Measurements from ENCODE around the gene NAP1L1. TPM values are rescaled to one million over a fixed set of nuclear protein-coding genes. Genes with fewer than 3 reads are reported as not detected.

Gene NAP1L1
- total RNA-seq, 1 experiment from 2014 or later: 837 TPM

DNA sequence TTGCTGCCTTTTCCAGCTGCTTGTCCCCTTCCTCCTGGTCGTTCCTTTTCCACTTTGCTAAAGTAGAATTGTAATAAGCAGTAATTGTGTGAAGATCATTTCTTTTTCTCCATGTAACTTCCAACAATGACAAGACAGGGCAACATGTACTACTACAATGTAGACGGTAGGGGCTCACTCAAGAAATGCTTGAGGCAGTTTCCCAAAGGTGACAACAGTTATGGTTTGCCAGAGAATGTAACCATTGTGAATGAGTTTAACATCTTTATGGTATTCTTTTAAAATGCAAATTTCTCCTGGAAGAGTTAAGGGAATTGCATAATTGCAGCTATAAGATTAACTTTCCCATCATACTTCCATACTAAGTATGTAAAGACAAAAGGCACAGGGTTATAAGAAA, 29.1 kb downstream of the NAP1L1 start:
- H3K27me3 ChIP-seq (replicated peaks; ENCODE audit: insufficient read depth, low read depth, low read length, poor library complexity): no peaks in the 10 kb centered on the region
- no peaks in the 10 kb centered on the region for H3K9me3 ChIP-seq (ENCODE audit: low read depth, low read length, poor library complexity, severe bottlenecking)
- no peak for DNase-seq (ENCODE audit: low spot score)
- TF ChIP-seq EZH2 (IDR thresholded peaks at IDR 0.05; ENCODE audit: borderline replicate concordance, low read depth, low read length, poor library complexity, severe bottlenecking): no peak
- TF ChIP-seq, protein P1, sequence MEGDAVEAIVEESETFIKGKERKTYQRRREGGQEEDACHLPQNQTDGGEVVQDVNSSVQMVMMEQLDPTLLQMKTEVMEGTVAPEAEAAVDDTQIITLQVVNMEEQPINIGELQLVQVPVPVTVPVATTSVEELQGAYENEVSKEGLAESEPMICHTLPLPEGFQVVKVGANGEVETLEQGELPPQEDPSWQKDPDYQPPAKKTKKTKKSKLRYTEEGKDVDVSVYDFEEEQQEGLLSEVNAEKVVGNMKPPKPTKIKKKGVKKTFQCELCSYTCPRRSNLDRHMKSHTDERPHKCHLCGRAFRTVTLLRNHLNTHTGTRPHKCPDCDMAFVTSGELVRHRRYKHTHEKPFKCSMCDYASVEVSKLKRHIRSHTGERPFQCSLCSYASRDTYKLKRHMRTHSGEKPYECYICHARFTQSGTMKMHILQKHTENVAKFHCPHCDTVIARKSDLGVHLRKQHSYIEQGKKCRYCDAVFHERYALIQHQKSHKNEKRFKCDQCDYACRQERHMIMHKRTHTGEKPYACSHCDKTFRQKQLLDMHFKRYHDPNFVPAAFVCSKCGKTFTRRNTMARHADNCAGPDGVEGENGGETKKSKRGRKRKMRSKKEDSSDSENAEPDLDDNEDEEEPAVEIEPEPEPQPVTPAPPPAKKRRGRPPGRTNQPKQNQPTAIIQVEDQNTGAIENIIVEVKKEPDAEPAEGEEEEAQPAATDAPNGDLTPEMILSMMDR (conservative IDR thresholded peaks at IDR 0.05; ENCODE audit: low read depth, low read length): no peak
- ChIA-PET POLR2A (ENCODE audit: low non-redundant PET) (no interaction called here), CTCF (no interaction called here)
- peaks cover 95% of the 10 kb centered on the region for H3K36me3 ChIP-seq (ENCODE audit: insufficient read depth, low read length, poor library complexity, severe bottlenecking)
- H3K4me1 ChIP-seq (ENCODE audit: insufficient read depth, low read length, poor library complexity, severe bottlenecking): no peaks in the 10 kb centered on the region
- intact Hi-C loops (cut with micrococcal nuclease; ENCODE audit: unreplicated experiment): loop anchor here (5.0 kb wide), 1 partner anchor 402 kb away; no protein-coding TSS in a partner anchor
- H3K4me3 ChIP-seq (ENCODE audit: low read depth, low read length, poor library complexity, severe bottlenecking): no peak overlapping the region
- no TSS peak for BruUV-seq (replicated peaks)
- no peak overlapping the region for H3K27ac ChIP-seq (ENCODE audit: low read depth, low read length, poor library complexity, severe bottlenecking)

DNA sequence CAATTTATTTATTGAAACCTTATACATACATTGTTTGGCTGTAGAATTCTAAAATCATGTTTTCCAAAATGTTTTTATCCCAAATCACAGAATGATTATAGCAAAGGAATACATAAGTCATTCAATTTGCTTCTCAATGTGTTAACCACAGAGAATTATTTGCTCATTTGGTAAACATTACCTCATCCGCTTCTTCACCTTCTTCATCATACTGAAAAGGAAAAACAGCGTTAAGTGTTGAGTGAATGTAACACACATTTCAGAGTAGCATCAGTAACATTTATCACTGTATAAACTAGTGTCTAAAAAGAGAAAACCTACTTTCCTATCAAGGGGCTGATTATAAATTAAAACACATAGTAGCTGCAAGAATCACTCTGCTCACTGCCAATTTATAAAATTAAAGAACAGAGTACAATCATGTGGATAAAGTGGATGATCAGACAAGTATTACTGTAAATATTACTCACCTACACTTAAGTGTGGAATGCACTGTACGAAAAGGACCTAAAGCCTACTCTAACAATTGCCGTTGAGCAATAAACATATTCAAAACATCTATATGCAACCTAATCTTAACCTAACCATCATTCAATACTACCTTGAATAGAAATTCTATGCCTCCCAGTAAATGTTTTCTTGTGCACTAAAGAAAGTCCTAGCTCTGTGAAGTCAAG, 34.8 kb downstream of the NAP1L1 start:
- Histone ChIP-seq H3K27me3 (replicated peaks; ENCODE audit: insufficient read depth, low read depth, low read length, poor library complexity) (no peaks in the 10 kb centered on the region), H3K4me1 (ENCODE audit: insufficient read depth, low read length, poor library complexity, severe bottlenecking) (no peaks in the 10 kb centered on the region), H3K27ac (ENCODE audit: low read depth, low read length, poor library complexity, severe bottlenecking) (no peak overlapping the region), H3K9me3 (ENCODE audit: low read depth, low read length, poor library complexity, severe bottlenecking) (no peaks in the 10 kb centered on the region), H3K36me3 (ENCODE audit: insufficient read depth, low read length, poor library complexity, severe bottlenecking) (peaks cover 91% of the 10 kb centered on the region), H3K4me3 (ENCODE audit: low read depth, low read length, poor library complexity, severe bottlenecking) (no peak overlapping the region)
- BruUV-seq (replicated peaks): no TSS peak
- ChIA-PET POLR2A (ENCODE audit: low non-redundant PET) (no interaction called here), CTCF (no interaction called here)
- DNase-seq (ENCODE audit: low spot score): no peak
- TF ChIP-seq, protein P1 (conservative IDR thresholded peaks at IDR 0.05; ENCODE audit: low read depth, low read length): no peak
- TF ChIP-seq EZH2 (IDR thresholded peaks at IDR 0.05; ENCODE audit: borderline replicate concordance, low read depth, low read length, poor library complexity, severe bottlenecking): no peak
- intact Hi-C loops (cut with micrococcal nuclease; ENCODE audit: unreplicated experiment): loop anchor here (10.0 kb wide), 1 partner anchor 535 kb away; no protein-coding TSS in a partner anchor

DNA sequence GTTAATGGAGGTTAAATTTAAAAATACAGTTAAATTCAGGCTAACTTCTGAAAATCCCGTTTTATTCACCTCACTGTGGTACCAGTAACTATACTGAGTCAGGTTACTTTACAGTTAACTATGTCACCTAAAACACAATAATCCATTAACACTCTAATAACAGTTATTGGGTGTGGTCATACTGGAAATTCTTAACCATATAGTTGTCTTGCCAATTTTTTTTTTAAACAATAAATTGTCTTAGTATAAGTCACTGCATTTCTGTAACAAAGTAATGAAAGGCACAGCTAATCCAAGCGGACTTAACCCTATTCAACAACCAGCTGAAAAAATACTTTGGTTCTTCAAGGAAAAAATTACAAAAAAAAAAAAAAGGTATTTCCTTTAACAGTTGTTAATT, 36.7 kb downstream of the NAP1L1 start:
- Histone ChIP-seq H3K36me3 (ENCODE audit: insufficient read depth, low read length, poor library complexity, severe bottlenecking) (peaks cover 79% of the 10 kb centered on the region), H3K4me1 (ENCODE audit: insufficient read depth, low read length, poor library complexity, severe bottlenecking) (no peaks in the 10 kb centered on the region), H3K4me3 (ENCODE audit: low read depth, low read length, poor library complexity, severe bottlenecking) (no peak overlapping the region), H3K27ac (ENCODE audit: low read depth, low read length, poor library complexity, severe bottlenecking) (no peak overlapping the region), H3K27me3 (replicated peaks; ENCODE audit: insufficient read depth, low read depth, low read length, poor library complexity) (no peaks in the 10 kb centered on the region), H3K9me3 (ENCODE audit: low read depth, low read length, poor library complexity, severe bottlenecking) (no peaks in the 10 kb centered on the region)
- BruUV-seq (replicated peaks): TSS peak; percentile 17
- intact Hi-C loops (cut with micrococcal nuclease; ENCODE audit: unreplicated experiment): loop anchor here (10.0 kb wide), 1 partner anchor 537 kb away; no protein-coding TSS in a partner anchor
- no peak for DNase-seq (ENCODE audit: low spot score)
- TF ChIP-seq, protein P1 (conservative IDR thresholded peaks at IDR 0.05; ENCODE audit: low read depth, low read length): no peak
- TF ChIP-seq EZH2 (IDR thresholded peaks at IDR 0.05; ENCODE audit: borderline replicate concordance, low read depth, low read length, poor library complexity, severe bottlenecking): no peak
- ChIA-PET POLR2A (ENCODE audit: low non-redundant PET) (interaction anchor here (0.6 kb wide), 1 partner anchor 16 kb away, joined by 6 read pairs; the partner anchor contains the start of gene PHLDA1), CTCF (no interaction called here)

All from A673 (cell line).